Karpas-422 (cell line): ENCODE results near the gene PPP1R13L. TPM values are rescaled to one million over a fixed set of nuclear protein-coding genes. Genes with fewer than 3 reads are reported as not detected.

Experiments used
- DNase-seq: peaks from one replicate; pipeline ENCODE4 v3.0.0-alpha.2; 2015
- H2AFZ ChIP-seq: fragments of 200-600 bp; sonication (generic); 2 replicates; pipeline ENCODE4 v1.6.1; 2014; ENCODE audit warnings: antibody characterized with exemption, low read length, mixed read lengths
- H3K27ac ChIP-seq: fragments of 200-600 bp; sonication (generic); 2 replicates; pipeline ENCODE4 v1.5.1; 2014; ENCODE audit warnings: mild to moderate bottlenecking, low read length, moderate library complexity
- H3K27me3 ChIP-seq: fragments of 200-600 bp; sonication (generic); 2 replicates; pipeline ENCODE4 v1.6.1; 2014; ENCODE audit warnings: low read length, mixed read lengths
- H3K36me3 ChIP-seq: fragments of 200-600 bp; sonication (generic); 2 replicates; pipeline ENCODE4 v1.6.1; 2014; ENCODE audit warnings: low read length, mixed read lengths; ENCODE audit not compliant: insufficient read depth
- H3K4me1 ChIP-seq: fragments of 200-600 bp; sonication (generic); 2 replicates; pipeline ENCODE4 v1.6.1; 2014; ENCODE audit warnings: mild to moderate bottlenecking, low read length, mixed read lengths
- H3K4me2 ChIP-seq: fragments of 200-600 bp; sonication (generic); 2 replicates; pipeline ENCODE4 v1.6.1; 2014; ENCODE audit warnings: low read length, low read depth, mild to moderate bottlenecking; ENCODE audit not compliant: poor library complexity, severe bottlenecking
- H3K4me3 ChIP-seq: fragments of 200-600 bp; sonication (generic); 2 replicates; pipeline ENCODE4 v1.5.1; 2014; ENCODE audit warnings: mild to moderate bottlenecking, antibody characterized with exemption, low read length, mixed read lengths
- H3K79me2 ChIP-seq: fragments of 200-600 bp; sonication (generic); 2 replicates; pipeline ENCODE4 v1.6.1; 2014; ENCODE audit warnings: mild to moderate bottlenecking, low read length, mixed read lengths
- H3K9ac ChIP-seq: fragments of 200-600 bp; sonication (generic); 2 replicates; pipeline ENCODE4 v1.6.0; 2014; ENCODE audit warnings: low read length
- H3K9me2 ChIP-seq: fragments of 200-600 bp; sonication (generic), shearing (Covaris generic); replicated peaks from 2 replicates; pipeline ENCODE4 v1.6.0; 2014; ENCODE audit warnings: mild to moderate bottlenecking, low read length, moderate library complexity; ENCODE audit not compliant: insufficient read depth
- H3K9me3 ChIP-seq: fragments of 300-700, 200-600 bp; sonication (generic); 2 replicates; pipeline ENCODE4 v1.6.1; 2014; ENCODE audit warnings: low read length, mixed read lengths
- H4K20me1 ChIP-seq: fragments of 200-600 bp; sonication (generic); 2 replicates; pipeline ENCODE4 v1.6.1; 2014; ENCODE audit warnings: mild to moderate bottlenecking, antibody characterized with exemption, low read length, low read depth; ENCODE audit not compliant: insufficient read depth
- total RNA-seq: library from RNA; depleted of rRNA; stranded (reverse); fragments of >200 nt; shearing (Covaris generic); gene quantifications from 2 replicates; pipeline ENCODE4 v1.2.3, GENCODE V29; 2014; ENCODE audit warnings: low replicate concordance

The PPP1R13L gene
- total RNA-seq, 1 experiment from 2014 or later: 1.1 TPM

DNA sequence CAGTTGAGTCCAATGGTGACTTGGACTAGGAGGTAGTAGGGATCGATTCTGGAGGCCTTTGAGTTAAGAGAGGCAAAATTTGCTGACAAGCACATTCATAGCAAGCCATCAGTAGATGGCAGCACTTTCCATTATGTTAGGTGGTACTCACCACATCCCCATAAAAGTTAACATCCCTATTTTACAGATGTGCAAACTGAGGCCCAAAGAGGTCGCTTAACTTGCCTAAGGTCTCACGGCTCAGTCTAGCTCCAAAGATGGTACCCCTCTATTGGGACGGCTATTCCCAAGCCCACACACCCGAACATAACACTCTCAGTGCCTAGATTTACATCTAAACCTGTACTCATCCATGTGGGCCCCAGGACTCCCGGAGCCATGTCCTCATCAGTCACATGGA, 41.4 kb upstream of the PPP1R13L start:
- no peak overlapping the region for H3K4me3 ChIP-seq
- no peaks in the 10 kb centered on the region for H3K9me3 ChIP-seq
- H3K27me3 ChIP-seq: 0 out of 2 replicates have a peak, but pooled peaks cover under 1% of the 10 kb centered on the region
- H4K20me1 ChIP-seq: no peaks in the 10 kb centered on the region
- no peaks in the 10 kb centered on the region for H3K36me3 ChIP-seq
- H3K27ac ChIP-seq: no peak overlapping the region
- H3K4me2 ChIP-seq: no peak overlapping the region
- DNase-seq: peak; percentile 75
- no peak overlapping the region for H2AFZ ChIP-seq
- H3K4me1 ChIP-seq: peaks cover 49% of the 10 kb centered on the region
- no peak overlapping the region for H3K9ac ChIP-seq
- peaks cover 10% of the 10 kb centered on the region; the same call in 1 of the 2 replicates for H3K79me2 ChIP-seq
- no peaks in the 10 kb centered on the region for H3K9me2 ChIP-seq

DNA sequence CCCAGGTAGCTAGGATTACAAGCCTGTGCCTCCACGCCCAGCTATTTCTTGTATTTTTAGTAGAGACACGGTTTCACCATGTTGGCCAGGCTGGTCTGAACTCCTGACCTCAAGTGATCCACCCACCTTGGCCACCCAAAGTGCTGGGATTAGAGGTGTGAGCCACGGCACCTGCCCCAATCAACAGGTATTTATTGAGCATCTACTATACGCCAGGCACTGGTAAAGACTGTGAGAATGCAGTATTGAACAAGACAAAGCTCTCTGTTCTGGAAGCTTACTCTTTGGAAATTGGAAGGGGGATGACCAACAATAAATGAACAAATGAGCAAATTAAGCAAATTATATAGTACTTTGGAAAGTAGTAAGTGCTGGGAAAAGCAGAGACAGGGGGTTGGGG, 40.3 kb upstream of the PPP1R13L start:
- H3K9me2 ChIP-seq: no peaks in the 10 kb centered on the region
- DNase-seq: no peak
- no peaks in the 10 kb centered on the region for H3K9me3 ChIP-seq
- no peaks in the 10 kb centered on the region for H4K20me1 ChIP-seq
- peaks cover 10% of the 10 kb centered on the region; the same call in 1 of the 2 replicates for H3K79me2 ChIP-seq
- H3K27me3 ChIP-seq: no peaks in the 10 kb centered on the region
- H3K27ac ChIP-seq: peak overlapping the region; percentile 90
- peak overlapping the region; percentile 74; the same call in 1 of the 2 replicates for H3K4me3 ChIP-seq
- H3K36me3 ChIP-seq: no peaks in the 10 kb centered on the region
- H3K4me1 ChIP-seq: peaks cover 55% of the 10 kb centered on the region
- peak overlapping the region; percentile 73 for H3K4me2 ChIP-seq
- H2AFZ ChIP-seq: no peak overlapping the region
- H3K9ac ChIP-seq: peak overlapping the region; percentile 81; the same call in 1 of the 2 replicates

DNA sequence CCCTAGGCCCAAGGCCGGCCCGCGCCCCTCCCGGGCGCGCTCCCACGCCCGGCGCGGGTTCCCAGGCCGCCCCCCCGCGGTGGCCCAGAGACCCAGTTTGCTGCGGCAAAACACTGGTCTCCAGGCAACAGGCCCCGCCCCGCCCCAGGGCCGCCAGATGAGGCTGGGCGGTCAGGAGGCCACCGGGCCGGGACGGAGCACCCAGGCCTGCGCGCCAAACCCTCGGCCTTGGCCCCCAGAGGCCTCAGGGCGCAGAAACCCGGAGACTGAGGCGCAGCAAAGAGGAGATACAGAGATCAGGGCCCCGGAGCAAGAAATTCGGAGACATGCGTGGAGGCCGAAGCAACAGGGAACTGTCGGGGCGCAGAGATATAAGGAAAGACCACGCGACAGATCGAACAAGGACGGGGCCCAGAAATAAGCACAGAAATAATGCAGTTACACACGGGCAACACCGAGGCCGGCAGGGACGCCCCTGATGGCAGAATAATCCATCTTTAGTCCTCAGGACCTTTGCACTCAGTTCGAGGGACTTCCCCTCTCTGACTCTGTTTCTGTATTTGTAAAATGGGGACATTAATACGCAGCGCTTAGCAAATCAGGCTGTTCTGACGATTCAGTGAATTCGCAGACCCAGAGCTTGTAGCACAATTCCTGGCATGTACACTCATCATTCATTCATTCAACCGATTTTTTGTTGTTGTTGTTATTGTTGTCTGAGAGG, 39.6 kb upstream of the PPP1R13L start:
- peaks cover 52% of the 10 kb centered on the region for H3K4me1 ChIP-seq

DNA sequence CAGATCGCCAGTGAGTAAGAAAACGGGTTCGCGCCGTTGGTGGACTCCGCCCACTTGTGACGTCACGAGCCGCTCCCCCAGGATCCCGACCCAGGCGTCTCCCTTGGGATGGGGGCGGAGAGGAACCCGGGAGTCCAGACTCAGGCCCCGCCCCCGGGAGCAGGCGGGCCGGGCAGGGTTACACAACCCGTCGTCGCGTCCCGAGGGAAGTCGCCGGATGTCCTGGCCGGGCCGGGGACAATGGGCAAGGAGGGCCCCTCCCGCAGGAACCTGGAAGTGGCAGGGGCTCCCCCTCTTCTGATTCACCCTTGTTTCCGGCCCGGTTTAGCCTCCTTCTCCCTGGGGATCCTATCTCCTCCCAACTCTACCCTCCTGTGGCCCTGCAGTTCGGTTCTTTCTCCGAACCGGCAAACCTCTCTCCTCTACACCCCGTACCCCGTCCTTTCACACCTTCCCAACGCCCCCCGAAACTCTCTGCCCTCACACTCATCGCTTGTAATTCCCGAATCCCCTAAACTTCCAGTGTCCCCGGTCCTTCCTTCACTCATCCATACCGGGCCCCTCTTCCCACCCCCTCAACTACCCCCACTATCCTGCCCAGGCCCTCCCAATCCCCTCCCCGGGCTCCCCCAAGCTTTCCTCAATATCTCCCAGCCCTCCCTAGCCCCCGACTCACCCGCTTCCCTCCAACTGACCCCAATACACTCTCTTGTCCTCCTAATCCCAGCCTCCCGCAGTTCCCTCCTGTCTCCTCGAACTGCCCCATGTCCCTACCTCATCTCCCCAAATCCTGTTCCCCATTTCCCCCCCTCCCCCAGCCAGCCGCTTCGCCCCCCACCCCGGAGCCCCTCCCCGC, 38.8 kb upstream of the PPP1R13L start:
- Histone ChIP-seq H2AFZ (no peak overlapping the region; the same call in 1 of the 2 replicates), H3K4me1 (peaks cover 49% of the 10 kb centered on the region)
- peak; percentile 95 for DNase-seq

More for the DNA sequence above, 39.6 kb upstream of the PPP1R13L start:
- H3K9me2 ChIP-seq: no peaks in the 10 kb centered on the region
- no peaks in the 10 kb centered on the region for H3K27me3 ChIP-seq
- no peaks in the 10 kb centered on the region for H4K20me1 ChIP-seq
- no peaks in the 10 kb centered on the region for H3K9me3 ChIP-seq
- peak overlapping the region; percentile 90 for H3K27ac ChIP-seq
- DNase-seq: peak; percentile 96
- H3K4me3 ChIP-seq: peak overlapping the region; percentile 74
- peaks cover 6% of the 10 kb centered on the region; the same call in 1 of the 2 replicates for H3K79me2 ChIP-seq
- H3K9ac ChIP-seq: peak overlapping the region; percentile 81
- H3K4me2 ChIP-seq: peak overlapping the region; percentile 73
- H3K36me3 ChIP-seq: no peaks in the 10 kb centered on the region
- peak overlapping the region; percentile 81; the same call in 1 of the 2 replicates for H2AFZ ChIP-seq

DNA sequence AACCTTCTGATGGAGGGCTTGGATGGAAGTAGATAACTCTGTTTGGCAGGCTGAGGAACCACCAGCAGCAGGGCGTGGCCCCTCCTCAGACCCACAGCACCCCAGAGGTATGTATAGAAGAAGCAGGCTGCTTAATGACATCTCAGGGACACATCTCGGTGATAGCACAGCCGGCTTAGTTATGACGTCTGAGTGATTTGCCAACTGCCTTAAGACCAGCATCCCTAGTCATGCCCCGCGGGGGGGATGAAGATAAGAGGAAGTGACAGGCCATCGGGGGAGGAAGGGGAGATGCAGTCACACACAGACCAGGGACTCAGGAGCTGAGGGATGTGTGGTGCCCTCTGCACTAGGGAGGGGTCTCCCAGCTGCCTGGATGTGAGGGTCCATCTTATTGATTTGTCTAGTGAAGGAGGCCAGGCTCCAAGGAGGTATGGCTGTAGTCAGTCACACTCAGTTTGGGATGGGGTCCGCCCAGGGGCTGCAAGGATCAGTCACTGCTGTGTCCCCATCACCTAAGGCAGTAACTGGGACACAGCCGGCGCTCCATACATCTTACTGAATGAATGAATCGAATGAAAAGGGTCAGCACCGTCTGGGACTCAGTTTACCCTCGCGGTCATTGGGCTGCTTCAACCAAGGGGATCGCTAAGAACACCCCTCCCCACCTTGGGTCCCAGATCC, 38.1 kb upstream of the PPP1R13L start:
- peaks cover 49% of the 10 kb centered on the region for H3K4me1 ChIP-seq
- no peaks in the 10 kb centered on the region for H3K79me2 ChIP-seq
- peak overlapping the region; percentile 74 for H3K4me3 ChIP-seq
- no peaks in the 10 kb centered on the region for H3K9me3 ChIP-seq
- H3K36me3 ChIP-seq: no peaks in the 10 kb centered on the region
- peak overlapping the region; percentile 81 for H3K9ac ChIP-seq
- H2AFZ ChIP-seq: no peak overlapping the region; the same call in 1 of the 2 replicates
- H3K27ac ChIP-seq: peak overlapping the region; percentile 90
- peak overlapping the region; percentile 73 for H3K4me2 ChIP-seq
- no peaks in the 10 kb centered on the region for H4K20me1 ChIP-seq
- no peaks in the 10 kb centered on the region for H3K9me2 ChIP-seq
- peak; percentile 91 for DNase-seq
- no peaks in the 10 kb centered on the region for H3K27me3 ChIP-seq

More for the DNA sequence above, 38.8 kb upstream of the PPP1R13L start:
- Histone ChIP-seq H3K79me2 (peaks cover under 1% of the 10 kb centered on the region; the same call in 1 of the 2 replicates), H3K27me3 (no peaks in the 10 kb centered on the region), H3K9me3 (no peaks in the 10 kb centered on the region), H3K9me2 (no peaks in the 10 kb centered on the region), H3K9ac (peak overlapping the region; percentile 81), H3K36me3 (no peaks in the 10 kb centered on the region), H4K20me1 (no peaks in the 10 kb centered on the region), H3K4me3 (peak overlapping the region; percentile 74), H3K4me2 (peak overlapping the region; percentile 73), H3K27ac (peak overlapping the region; percentile 90)

DNA sequence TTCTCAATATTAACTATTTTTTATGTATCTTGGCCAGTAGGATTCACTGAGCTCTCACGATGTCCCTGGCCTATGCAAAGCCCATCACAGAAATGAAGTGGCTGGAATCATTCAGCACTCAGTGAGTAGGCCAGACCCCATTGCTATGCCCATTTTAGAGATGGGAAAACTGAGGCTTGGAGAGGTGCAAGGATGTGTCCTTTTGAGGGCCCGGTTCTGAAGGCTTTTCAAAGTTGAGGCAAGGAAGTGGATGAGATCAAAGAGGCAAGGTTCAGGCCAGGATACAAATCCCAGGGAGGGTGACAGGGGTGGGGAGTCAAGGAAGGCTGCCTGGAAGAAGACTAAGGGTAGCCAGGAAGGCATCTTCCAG, 37.5 kb upstream of the PPP1R13L start:
- Histone ChIP-seq H3K4me3 (no peak overlapping the region), H3K27ac (peak overlapping the region; percentile 90), H3K9me2 (no peaks in the 10 kb centered on the region), H3K79me2 (no peaks in the 10 kb centered on the region), H3K9me3 (no peaks in the 10 kb centered on the region), H2AFZ (no peak overlapping the region), H3K36me3 (no peaks in the 10 kb centered on the region), H4K20me1 (no peaks in the 10 kb centered on the region), H3K4me2 (peak overlapping the region; percentile 73), H3K9ac (peak overlapping the region; percentile 81), H3K27me3 (no peaks in the 10 kb centered on the region), H3K4me1 (peaks cover 49% of the 10 kb centered on the region)
- no peak for DNase-seq

DNA sequence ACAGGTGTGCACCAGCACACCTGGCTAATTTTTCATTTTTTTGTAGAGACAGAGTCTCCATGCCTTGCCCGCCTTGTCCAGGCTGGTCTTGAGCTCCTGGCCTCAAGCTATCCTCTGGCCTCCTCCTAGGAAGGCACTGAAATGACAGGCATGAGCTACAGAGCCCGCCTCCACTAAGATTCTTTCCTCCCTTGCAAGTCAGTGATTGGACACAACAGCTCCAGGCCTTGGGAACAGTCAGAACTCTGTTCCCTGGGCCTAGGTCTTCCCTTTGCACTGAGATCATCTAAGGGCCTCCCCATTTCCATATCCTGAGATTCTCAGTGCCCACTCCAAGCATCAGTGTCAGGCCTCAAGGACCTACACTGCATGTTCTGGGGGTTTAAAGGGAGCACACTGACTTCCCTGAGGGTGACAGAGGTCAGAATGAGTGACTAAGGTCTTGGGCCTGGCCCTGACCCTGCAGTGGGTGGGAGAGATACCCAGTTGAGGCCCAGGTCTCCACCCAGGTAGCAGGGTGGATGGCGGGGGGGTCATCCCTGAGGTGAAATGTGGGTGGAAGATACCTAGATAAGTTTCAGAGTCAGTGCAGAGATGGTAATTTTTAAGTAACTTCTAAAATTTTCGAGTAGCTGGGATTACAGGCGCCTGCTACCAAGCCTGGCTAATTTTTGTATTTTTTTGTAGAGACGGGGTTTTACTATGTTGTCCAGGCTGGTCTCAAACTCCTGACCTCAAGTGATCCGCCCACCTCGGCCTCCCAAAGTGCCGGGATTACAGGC, 36.2 kb upstream of the PPP1R13L start:
- Histone ChIP-seq H3K9me3 (no peaks in the 10 kb centered on the region), H3K4me3 (no peak overlapping the region), H3K4me1 (peaks cover 49% of the 10 kb centered on the region), H3K9me2 (no peaks in the 10 kb centered on the region), H2AFZ (no peak overlapping the region), H4K20me1 (no peaks in the 10 kb centered on the region), H3K79me2 (no peaks in the 10 kb centered on the region), H3K27me3 (no peaks in the 10 kb centered on the region), H3K36me3 (no peaks in the 10 kb centered on the region), H3K9ac (peak overlapping the region; percentile 1; the same call in 1 of the 2 replicates), H3K27ac (peak overlapping the region; percentile 75), H3K4me2 (no peak overlapping the region)
- DNase-seq: no peak
